NCI-H1930 (cell line): Measurements from ENCODE around the gene C20orf204.

Experiments used
- DNase-seq, 2 experiments: peaks; one replicate each; lab custom pipeline; 2025; lab: John Stamatoyannopoulos, UW

C20orf204 gene

DNA sequence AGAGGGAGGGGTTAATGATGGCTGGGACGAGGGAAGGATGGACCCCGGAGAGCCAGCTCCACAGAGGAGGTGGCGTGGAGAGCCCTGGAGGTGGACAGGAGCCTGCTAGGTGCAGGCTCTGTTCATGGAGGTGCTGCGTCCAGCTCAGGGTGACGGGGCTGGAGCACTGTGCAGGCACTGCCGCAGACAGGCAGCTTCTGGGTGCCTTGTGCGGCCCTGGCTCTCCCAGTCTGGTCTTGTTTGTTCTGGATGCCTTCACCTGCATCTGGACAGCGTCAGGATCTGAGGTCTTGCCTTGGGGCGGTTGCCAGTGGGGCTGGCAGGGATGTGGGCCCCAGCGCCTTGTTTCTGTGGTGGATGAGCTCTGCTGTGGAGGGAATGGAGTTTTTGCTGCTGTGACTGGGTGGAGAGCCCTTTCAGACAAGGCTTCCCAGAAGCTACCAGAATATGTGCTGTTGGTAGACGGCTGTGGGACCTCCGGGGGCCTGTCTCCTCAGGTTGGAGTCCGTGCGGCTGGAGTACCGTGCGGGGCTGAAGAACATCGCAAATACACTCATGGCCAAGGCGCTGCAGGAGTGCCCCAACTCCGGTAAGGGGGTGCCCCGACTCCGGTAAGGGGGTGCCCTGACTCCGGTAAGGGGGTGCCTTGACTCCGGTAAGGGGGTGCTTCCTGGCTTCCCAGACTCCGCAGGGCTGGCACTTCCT is 7.8 kb upstream of the C20orf204 start:
- DNase-seq, result no peak

DNA sequence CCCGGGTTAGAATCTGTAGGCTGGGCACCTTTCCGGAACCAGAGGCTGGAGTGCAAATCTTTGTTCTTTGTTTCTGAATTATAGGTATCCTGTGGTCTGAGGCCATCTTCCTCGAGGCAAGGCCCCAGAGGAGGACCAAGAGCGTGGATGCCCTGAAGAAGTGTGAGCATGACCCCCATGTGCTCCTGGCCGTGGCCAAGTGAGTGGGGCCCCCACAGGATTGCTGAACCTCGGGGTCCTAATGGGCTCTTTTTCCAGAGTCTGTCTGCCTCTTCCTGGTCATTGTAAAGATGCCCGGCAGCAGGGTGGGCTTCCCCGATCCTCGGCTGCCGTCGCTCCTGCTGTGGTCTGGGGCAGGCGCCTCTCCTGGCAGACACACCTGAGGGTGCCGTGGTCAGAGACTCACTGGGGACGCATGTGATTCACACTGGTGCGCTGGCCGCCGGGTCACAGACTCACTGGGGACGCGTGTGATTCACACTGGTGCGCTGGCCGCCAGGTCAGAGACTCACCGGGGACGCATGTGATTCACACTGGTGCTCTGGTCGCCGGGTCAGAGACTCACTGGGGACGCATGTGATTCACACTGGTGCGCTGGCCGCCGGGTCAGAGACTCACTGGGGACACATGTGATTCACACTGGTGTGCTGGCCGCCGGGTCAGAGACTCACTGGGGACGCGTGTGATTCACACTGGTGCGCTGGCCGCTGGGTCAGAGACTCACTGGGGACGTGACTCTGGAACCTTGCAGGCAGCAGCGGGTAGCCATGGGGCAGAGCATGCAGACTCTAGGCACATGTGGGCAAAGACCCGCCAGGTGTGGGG is 6.5 kb upstream of the C20orf204 start:
- no peak for DNase-seq

DNA sequence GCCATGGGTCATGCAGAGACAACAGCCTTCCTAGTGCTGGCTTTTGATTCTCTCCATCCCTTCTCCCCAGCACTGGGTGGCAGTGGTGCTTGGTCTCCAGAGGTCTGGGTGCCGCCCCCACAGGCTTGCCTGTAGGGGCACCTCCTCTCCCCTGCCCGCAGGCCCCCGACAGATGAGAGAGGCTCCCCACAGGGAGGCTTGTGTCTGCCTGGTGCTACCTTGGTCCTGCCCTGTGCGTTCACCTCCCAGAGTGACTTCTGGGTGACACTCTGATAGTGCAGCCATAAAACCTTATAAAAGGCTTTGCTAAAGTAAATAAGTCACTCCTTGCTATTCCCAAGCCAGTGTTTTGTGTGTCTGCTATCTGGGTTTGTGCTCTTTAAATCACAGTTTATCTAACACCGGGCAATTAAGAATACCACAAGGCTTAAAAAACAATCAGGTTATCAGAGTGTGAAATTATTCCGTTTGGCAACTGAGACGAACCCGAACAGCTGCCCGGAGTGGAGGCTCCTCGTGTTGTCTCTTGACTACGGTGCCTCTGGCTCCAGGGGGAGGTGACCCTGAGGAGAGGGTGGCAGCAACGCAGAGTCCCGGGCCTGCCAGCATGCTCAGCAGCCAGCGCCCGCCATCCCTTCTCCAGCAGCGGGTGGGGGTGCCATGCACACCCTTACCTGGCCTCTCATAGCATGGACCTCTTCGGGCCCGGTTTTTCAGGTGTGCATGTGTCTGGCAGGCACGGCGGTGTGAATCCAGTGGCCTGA is 5.4 kb upstream of the C20orf204 start:
- DNase-seq, result no peak

DNA sequence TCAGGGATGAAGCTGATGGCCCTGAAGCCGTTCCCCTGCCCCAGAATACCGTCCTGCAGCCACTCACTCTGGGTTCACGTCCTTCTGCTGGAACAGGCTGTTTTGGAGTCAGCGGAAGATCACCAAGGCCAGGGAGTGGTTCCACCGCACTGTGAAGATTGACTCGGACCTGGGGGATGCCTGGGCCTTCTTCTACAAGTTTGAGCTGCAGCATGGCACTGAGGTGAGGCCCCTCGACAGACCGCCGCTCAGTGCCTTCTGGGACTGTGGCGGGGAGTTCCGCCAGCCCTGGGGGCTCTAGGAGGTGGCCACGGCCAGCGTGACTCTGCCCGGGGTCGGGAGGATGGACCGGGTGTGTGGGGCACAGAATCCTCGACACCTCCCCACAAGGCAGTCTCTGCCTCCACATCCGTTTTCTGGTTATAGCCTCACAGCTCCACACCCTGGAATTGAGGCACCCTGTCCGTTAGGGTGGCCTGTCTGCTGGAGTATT is 4.1 kb upstream of the C20orf204 start:
- DNase-seq, result no peak

DNA sequence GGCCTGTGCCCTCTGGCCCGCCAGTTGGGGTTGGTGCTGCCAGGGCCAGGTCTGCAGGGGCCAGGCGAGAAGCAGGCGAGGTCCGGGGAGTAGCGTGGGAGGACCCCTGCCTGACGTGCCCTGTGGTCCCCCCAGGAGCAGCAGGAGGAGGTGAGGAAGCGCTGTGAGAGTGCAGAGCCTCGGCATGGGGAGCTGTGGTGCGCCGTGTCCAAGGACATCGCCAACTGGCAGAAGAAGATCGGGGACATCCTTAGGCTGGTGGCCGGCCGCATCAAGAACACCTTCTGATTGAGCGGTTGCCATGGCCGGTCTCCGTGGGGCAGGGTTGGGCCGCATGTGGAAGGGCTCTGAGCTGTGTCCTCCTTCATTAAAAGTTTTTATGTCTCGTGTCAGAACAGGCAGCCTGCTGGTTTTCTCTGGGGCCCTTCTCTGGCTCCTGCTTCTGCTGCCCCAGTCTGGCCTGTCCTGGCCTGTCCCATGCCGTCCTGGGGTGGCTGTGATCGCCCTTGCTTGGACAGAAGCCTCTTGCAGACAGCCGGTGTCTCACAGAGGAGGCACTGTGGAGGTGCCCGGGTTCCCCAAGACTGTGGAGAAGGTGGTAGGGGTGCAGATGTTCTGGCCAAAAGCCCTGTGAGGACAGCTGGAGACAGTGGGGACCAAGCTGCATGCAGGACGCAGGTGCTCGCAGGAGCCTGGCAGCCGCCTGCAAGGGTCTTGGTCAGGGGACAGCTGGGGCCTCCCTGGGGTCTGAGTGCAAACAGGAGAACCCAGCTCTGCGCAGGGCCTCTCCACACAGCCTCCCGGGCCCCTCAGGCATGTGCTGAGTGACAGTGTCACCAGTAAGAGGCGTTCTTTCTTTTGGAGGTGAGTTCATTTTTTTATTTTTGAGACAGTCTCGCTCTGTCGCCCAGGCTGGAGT is 3.0 kb upstream of the C20orf204 start:
- DNase-seq, result no peak

DNA sequence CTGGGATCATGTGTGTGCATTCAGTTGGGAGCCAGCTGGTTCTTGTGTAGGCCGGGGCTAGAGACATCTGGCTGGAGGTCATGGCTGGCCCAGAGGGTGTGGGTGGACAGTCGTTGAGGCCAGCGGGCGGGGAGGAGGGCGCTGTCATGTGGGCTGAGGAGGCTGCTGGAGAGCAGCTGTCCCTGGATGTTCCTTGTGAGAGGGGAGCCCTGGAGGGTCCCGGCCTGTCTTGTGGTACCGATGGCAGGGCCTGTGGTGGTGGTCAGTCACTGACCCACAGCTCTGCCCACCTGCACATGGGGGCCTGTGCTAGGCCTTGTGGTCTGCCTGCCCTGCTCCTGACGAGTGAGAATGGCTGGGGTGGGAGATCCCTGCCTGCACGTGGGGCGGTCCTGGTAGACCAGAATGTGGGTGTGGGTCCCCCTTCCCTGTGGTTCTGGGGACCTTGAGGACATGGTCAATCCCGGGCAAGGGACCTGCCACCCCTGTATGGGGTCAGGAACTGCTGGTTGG is 1.9 kb upstream of the C20orf204 start:
- no peak for DNase-seq

DNA sequence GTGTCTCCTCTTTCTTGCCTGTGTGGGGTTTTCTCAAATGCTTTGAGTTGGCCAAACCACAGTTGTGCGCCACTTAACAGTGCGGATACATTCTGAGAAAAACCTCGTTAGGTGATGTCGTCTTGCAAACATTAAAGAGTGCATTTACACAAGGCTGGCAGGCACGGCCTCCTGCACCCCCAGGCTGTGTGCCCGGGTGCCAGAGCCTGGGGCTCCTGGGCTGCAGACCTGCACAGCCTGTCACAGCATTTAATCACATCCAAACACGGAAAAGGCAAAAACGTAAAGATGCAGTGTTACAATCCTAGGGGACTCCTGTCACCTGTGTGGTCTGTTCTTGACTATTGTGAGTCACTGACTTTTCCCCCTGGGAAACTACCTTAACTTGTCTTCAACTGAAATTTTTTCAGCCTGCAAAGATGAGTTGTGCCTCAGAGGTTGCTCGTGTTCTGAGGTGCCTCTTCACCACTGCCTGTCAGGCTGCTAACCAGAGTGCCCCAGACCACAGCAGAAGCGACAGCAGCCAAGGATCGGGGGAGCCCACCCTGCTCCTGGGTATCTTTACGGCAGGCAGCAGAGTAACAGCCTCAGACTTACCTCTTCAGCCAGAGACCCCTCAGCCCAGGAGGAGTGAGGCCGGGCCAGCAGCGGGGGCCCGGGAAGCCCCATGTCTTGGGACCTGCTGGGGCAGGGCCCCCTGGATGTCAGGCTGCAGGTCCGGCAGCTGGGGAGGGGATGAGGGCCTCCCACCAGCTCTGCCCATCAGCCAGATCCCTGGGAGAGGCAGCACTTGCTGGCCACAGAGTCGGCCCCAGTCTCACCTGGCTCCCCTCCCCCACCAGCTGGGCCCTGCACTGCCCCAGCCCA is 683 bp upstream of the C20orf204 start:
- no peak for DNase-seq

DNA sequence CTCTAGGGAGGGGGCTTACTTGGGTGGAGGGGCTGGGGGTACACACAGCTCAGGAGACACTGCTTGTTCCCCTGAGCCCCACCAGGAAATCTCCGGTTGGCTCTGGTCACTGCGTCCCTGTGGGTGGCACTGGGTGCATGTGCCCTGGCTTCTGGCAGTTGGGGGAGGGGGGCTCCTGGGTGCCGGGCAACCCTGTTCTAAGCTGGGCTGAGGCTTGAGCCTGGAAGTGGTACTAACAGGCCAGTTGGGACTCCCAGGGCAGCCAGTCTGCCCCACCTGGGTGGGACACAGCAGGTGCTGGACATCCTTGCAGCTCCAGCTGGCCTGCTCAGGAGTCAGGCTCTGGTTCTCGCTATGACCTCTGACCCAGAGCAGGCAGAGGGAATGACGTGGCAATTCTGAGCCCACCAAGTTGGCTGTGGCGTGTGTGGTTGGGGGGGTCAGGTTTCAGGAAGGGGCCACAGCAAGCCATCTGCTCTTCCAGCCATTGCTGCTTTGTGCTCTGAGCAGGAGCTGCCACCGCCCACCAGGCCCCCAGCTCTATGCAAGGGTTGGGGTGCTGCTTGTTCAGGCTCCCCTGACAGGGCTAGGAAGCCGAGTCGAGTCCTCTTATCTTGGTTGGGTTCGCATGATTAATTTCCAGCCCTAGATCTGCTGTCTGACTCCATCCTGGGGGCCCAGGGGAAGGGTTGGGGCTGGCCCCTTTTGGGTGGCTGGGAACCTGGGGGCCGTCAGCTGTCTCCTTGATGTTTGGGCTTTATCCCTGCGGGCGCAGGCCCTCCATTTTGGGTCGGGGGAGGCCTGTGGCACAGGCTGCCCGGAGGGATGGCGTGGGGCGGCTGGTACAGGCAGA is 590 bp downstream of the C20orf204 start:
- no peak for DNase-seq

DNA sequence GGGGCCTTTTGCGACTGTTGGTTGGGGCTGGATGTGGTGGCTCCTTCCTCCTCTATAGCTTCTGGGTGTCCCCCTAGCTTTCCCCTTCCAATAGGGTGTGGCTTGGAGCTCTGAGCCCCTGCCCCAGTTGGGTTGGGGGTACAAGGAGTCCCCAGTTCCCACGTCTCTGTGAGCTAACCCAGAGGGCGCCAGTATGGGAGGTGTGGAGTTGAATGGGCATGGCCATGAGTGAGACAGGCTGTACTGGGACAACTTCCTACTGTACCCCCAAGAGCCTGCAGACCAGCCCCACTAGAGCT is 1.2 kb downstream of the C20orf204 start:
- no peak for DNase-seq

DNA sequence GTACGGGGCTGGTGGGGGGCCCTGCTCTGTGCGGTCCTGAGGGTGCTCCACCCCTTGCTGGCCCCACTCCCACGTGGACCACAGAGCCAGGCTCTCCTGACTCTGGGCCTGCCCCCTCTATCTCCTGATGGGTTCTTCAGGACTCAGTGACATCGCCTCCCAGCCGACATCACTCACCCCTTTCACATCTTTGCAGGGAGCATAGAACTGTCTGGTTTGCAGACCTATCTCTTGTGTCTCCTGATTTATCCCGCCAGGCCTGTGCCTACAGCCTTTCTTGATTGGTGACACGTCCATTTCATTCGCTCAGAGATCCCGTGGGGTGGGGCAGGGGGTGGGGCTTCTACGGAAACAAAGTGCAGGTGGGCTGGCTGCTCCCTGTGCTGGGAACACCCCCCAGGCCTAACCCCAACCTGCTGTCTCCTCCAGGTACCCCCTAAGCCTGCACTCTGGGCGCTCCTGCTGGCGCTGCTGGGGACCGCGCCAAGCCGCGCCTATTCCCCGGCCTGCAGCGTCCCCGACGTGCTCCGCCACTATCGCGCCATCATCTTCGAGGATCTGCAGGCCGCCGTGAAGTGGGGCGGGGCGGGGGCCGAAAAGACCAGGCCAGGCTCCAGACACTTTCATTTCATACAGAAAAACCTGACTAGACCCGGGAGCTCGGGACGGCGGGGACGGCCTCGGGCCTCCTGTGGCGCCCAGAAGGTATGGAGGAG is 1.7 kb downstream of the C20orf204 start:
- no peak for DNase-seq

DNA sequence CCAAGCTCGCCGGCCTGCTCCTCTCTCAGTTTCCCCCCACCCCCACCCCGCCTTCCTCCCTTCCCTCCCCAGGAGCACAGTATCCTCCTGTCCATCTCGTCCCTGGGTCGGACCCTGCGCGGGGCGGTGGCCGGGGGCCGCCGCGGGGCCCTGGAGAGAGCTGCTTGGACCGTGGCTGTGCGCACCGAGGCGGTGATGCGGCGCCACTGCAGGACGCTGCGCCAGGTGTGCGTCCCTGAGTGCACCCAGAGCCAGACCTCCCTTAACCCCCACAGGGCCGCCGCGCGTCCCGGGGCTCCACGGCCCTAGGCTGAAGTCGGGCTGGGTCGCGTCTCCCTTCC is 2.2 kb downstream of the C20orf204 start:
- no peak for DNase-seq

DNA sequence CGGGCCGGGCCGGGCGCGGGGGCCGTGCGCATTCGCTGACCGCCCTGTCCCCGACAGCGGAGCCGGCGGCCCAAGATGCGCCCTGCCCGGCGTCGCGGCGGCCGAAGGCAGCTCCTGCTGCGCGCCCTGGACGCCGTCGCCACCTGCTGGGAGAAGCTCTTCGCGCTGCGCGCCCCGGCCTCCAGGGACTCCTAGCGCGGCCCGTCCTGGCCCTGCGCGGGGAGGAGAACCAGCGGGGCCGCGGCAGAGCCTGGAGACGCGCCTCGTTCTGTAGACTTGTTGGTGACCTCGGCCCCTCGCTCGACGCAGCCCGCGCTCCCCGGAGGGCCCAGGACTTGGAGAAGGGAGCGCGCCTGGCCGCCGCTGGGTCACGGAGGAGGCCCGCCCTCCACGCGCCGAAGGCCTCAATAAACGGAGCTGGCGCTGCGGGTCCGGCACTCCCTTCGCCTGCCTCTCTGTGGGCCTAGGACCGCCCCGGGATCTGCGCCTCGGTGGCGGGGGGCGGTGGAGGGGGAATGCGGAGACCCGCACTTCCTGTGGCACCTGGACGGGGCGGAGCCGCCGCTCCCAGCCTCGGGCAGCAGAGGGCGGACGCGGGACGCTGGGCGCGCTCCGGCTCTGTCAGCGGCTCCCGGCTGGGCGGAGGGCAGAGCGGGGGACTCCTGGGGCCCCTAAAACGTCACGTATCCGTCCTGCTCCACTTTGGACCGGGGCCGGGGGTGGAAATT is 2.7 kb downstream of the C20orf204 start:
- DNase-seq, result peak; percentile 49 to 64

DNA sequence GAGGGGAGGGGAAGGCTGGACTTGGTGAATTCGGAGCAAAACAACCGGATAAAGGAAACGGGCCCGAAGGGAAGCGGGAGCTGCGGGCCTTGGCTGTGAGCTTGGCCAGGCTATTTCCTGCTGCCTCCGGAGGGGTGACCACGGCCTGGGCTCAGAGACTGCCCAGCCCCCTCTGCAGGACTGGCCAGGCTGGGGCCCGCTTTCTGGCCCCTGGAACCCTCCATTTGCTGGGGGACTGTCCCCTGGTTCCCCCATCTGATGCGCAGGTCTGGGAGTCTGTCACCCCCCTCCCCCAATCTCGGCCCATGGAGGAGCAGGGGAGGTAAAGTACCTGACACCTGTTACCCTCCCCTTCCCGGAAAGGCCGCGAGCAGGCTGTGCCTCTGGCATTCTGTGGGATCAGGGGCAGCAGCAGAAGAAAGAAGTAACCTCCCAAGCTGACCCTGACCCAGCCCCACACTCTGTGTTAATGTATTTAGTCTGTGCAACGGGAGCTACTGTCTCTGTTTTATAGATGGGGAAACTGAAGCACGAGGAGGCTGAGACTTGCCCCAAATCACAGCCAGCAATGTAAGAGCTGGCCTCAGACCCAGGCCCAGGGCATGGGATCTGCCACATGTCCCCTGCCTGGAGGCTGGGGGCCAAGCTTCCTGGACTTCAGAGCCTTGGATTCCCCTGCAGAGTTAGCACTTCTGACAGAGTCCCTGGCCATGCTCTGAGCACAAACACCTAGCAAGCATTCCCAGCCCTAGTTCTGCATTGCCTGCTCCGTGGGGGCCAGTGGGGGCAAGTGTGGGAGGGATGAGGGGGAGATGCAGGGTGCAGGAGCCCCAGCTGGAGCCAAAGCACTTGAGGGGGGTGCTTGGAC is 3.5 kb downstream of the C20orf204 start:
- DNase-seq, result no peak

DNA sequence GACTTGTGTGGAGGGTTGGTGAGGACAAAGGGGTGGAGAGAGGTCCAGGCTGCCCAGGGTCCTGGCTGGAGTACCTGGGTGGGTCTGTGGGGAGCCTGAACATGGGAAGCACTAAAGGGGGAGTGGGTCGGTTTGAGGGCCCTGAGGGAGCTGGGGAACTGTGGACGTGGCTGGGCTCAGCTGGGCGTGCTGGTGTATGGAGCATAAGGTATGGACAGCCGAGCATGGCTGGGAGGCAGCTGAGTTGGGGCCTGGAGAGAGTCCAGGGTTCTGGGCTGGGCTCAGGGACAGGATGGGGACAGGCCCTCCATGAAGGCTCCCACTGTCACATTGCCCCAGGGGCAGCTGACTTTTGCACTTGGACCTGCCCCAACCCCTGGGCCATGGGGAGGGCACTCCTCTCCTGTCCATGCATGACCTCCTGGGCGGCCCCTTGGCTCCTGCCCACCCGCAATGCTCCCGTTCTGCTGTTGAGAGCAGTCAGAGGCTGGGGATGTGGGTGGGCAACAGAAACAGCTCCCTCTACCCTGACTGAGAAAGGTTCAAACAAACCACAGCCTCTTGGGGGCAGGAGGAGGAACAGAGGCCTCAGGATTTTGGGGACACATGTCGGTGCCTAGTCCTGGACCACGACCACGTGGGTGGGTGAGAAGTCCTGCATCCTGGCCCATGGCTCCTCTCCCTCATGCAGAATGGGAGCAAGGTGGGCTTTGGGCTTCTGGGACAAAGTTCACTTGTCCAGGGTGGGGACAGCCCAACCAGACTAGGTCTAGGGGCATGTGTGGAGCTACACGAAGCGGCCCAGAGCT is 4.5 kb downstream of the C20orf204 start:
- DNase-seq, result no peak

DNA sequence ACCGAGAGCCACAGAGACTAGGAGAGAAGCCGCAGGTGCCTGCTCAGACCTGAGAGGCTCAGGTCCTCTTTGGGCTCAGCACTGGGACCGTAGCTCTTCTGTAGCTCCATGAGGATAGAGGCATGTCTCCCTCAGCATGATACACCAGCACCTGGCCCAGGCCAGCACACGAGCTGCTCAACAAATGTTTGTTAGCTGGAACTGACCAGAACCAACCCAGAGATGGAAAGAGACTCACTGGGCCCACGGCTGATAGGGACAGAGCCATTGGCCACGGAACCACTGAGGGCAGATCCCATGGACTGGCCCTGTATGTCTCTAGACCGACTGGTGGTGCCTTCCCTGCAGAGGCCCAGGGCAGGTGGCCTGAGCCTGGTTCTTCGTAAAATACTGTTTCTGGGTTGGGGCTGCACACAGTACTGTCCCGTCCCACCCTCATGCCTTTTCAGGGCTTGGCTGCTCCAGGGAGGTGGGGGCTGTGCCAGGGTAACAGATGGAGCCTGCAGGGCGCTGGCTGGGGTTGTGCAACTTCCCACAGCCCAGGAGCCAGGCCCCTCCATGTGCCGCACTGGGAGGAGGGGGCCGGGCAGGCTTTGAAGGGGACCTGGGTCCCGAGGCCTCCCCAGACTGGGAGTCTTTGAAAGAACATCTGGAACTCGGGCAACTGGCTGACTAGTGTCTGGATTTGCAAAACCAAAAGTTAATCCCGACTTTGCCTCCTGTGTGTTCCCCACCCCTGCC is 5.2 kb downstream of the C20orf204 start:
- DNase-seq, result no peak

DNA sequence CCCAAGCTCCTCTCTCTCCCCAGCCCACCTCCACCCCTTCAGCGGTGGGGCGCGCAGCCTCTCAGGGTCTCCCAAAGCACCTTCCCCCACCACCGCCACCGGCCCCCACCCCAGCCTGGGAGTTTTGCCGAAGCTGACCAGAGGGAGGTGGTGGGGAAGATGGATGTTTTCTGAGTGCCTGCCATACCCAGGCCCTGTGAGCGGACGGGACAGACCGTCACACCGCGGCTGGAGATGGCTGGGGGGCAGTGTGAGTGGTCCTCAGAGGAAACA is 5.7 kb downstream of the C20orf204 start:
- DNase-seq, result no peak
